Activated gamma-delta T cell (primary cell): Measurements from ENCODE around the gene SLC25A22.
A peak's percentile ranks its signal among the peaks of the same experiment; 100 is the strongest.

ENCODE experiments used
- DNase-seq: peaks from one replicate; lab custom pipeline; 2025; lab: John Stamatoyannopoulos, UW

SLC25A22 gene

GRCh38 chr11:771617-772204 lies 26.4 kb downstream of the SLC25A22 start:
- DNase-seq: no peak

GRCh38 chr11:770642-771616 lies 27.2 kb downstream of the SLC25A22 start:
- DNase-seq: no peak

GRCh38 chr11:769887-770641 lies 28.0 kb downstream of the SLC25A22 start:
- no peak for DNase-seq

- DNase-seq: no peak
Measured at GRCh38 chr11:767238-767637, 30.8 kb downstream of the SLC25A22 start.

GRCh38 chr11:766936-767210 lies 31.2 kb downstream of the SLC25A22 start:
- DNase-seq: no peak

- no peak for DNase-seq
Measured at GRCh38 chr11:766106-766935, 31.8 kb downstream of the SLC25A22 start.

- DNase-seq: no peak
Measured at GRCh38 chr11:765802-766091, 32.3 kb downstream of the SLC25A22 start.

GRCh38 chr11:765025-765801 lies 32.9 kb downstream of the SLC25A22 start:
- no peak for DNase-seq

- DNase-seq: no peak
Measured at GRCh38 chr11:764322-765024, 33.6 kb downstream of the SLC25A22 start.

GRCh38 chr11:763549-764321 lies 34.3 kb downstream of the SLC25A22 start:
- DNase-seq: no peak

- DNase-seq: no peak
Measured at GRCh38 chr11:763073-763463, 35.0 kb downstream of the SLC25A22 start.

GRCh38 chr11:762421-763072 lies 35.5 kb downstream of the SLC25A22 start:
- no peak for DNase-seq

- no peak for DNase-seq
Measured at GRCh38 chr11:761526-762108, 36.5 kb downstream of the SLC25A22 start.

GRCh38 chr11:760236-760635 lies 37.8 kb downstream of the SLC25A22 start:
- no peak for DNase-seq

- no peak for DNase-seq
Measured at GRCh38 chr11:749731-750130, 48.4 kb downstream of the SLC25A22 start.

GRCh38 chr11:748007-748359 lies 50.1 kb downstream of the SLC25A22 start:
- DNase-seq: no peak

GRCh38 chr11:747158-748006 lies 50.7 kb downstream of the SLC25A22 start, which contains the start of gene TALDO1:
Gene TALDO1 (plus strand): TSS chr11:747464. CDS start chr11:747482, 18 bp downstream.
- DNase-seq: peak; percentile 75
